Epithelial cell of esophagus (primary cell): ENCODE results near the gene NEK8.
"Not testable (repeated sequence)": the region's sequence is repeated elsewhere in the genome, so short reads cannot be mapped to it uniquely, and the experiment has no call there.

ENCODE experiments used
- DNase-seq: peaks from one replicate; pipeline ENCODE4 v3.0.0; 2010; ENCODE audit warnings: low read depth
- H3K4me3 ChIP-seq: 2 replicates; pipeline ENCODE4 v1.5.1; 2011; ENCODE audit warnings: mild to moderate bottlenecking, low read length, control low read depth
- TF ChIP-seq, protein P1 (sequence below): IDR thresholded peaks from 2 replicates; pipeline ENCODE4 v1.5.1; 2011; ENCODE audit warnings: low read depth, mild to moderate bottlenecking, low read length, control low read depth, inconsistent platforms; ENCODE audit not compliant: insufficient read depth; ENCODE audit errors: missing control alignments

NEK8 gene

GRCh38 chr17:28726627-28727491 is 1.7 kb upstream of the NEK8 start:
- peak overlapping the region; percentile 70 for H3K4me3 ChIP-seq
- TF ChIP-seq, protein P1, sequence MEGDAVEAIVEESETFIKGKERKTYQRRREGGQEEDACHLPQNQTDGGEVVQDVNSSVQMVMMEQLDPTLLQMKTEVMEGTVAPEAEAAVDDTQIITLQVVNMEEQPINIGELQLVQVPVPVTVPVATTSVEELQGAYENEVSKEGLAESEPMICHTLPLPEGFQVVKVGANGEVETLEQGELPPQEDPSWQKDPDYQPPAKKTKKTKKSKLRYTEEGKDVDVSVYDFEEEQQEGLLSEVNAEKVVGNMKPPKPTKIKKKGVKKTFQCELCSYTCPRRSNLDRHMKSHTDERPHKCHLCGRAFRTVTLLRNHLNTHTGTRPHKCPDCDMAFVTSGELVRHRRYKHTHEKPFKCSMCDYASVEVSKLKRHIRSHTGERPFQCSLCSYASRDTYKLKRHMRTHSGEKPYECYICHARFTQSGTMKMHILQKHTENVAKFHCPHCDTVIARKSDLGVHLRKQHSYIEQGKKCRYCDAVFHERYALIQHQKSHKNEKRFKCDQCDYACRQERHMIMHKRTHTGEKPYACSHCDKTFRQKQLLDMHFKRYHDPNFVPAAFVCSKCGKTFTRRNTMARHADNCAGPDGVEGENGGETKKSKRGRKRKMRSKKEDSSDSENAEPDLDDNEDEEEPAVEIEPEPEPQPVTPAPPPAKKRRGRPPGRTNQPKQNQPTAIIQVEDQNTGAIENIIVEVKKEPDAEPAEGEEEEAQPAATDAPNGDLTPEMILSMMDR: peak; percentile 96
- DNase-seq: peak; percentile 94

DNA sequence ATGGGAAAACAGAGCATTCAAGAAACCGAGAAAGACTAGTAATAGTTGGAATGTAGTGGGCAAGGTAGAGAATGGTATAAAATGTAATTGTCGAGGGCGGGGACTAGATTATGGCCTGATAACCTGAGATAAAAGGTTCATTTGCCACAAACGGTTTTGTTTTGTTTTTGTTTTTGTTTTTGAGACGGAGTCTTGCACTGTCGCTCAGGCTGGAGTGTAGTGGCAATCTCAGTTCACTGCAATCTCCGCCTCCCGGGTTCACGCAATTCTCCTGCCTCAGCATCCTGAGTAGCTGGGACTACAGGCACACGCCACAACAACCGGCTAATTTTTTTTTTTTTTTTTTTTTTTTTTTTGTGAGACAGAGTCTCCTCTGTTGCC is 1.4 kb downstream of the NEK8 start:
- no peak overlapping the region for H3K4me3 ChIP-seq
- DNase-seq: no peak
- TF ChIP-seq, protein P1: no peak

- H3K4me3 ChIP-seq: no peak overlapping the region
- TF ChIP-seq, protein P1: no peak
- no peak for DNase-seq
These were observed 4.8 kb downstream of the NEK8 start for GRCh38 chr17:28733346-28733745.

- TF ChIP-seq, protein P1: no peak
- no peak for DNase-seq
- H3K4me3 ChIP-seq: no peak overlapping the region
These were observed 6.2 kb downstream of the NEK8 start for GRCh38 chr17:28734712-28735241.

GRCh38 chr17:28735242-28735722 is 6.7 kb downstream of the NEK8 start:
- DNase-seq: peak; percentile 54
- H3K4me3 ChIP-seq: no peak overlapping the region
- TF ChIP-seq, protein P1: no peak

DNA sequence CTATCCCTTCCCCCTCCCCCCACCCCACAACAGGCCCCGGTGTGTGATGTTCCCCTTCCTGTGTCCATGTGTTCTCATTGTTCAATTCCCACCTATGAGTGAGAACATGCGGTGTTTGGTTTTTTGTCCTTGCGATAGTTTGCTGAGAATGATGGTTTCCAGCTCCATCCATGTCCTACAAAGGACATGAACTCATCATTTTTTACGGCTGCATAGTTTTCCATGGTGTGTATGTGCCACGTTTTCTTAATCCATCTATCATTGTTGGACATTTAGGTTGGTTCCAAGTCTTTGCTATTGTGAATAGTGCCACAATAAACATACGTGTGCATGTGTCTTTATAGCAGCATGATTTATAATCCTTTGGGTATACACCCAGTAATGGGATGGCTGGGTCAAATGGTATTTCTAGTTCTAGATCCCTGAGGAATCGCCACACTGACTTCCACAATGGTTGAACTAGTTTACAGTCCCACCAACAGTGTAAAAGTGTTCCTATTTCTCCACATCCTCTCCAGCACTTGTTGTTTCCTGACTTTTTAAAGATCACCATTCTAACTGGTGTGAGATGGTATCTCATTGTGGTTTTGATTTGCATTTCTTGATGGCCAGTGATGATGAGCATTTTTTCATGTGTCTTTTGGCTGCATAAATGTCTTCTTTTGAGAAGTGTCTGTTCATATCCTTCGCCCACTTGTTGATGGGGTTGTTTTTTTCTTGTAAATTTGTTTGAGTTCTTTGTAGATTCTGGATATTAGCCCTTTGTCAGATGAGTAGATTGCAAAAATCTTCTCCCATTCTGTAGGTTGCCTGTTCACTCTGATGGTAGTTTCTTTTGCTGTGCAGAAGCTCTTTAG is 7.6 kb downstream of the NEK8 start:
- not testable (repeated sequence) for H3K4me3 ChIP-seq, DNase-seq

DNA sequence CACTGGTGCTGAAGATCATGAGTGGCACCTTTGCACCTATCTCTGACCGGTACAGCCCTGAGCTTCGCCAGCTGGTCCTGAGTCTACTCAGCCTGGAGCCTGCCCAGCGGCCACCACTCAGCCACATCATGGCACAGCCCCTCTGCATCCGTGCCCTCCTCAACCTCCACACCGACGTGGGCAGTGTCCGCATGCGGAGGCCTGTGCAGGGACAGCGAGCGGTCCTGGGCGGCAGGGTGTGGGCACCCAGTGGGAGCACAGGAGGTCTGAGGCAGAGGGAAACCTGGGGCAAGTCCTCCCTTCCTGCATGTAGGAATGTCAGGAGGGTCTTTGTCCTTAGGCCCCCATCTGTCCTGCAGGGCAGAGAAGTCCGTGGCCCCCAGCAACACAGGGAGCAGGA is 8.7 kb downstream of the NEK8 start:
- no peak for DNase-seq
- H3K4me3 ChIP-seq: no peak overlapping the region
- TF ChIP-seq, protein P1: no peak
